Endothelial cell of umbilical vein (primary cell): ENCODE data around the gene B3GAT1.

Experiments
- EZH2 ChIP-seq: IDR thresholded peaks from 2 replicates; pipeline ENCODE4 v1.6.1; 2012; ENCODE audit warnings: borderline replicate concordance, low read depth, mild to moderate bottlenecking, moderate library complexity, low read length, inconsistent platforms; ENCODE audit not compliant: severe bottlenecking
- POLR2A ChIP-seq: IDR thresholded peaks from 2 replicates; pipeline ENCODE4 v1.6.1; 2012; ENCODE audit warnings: low read depth, mild to moderate bottlenecking, control low read depth, low read length
- TF ChIP-seq, protein P1 (sequence below), 2 donors: IDR thresholded peaks; 1 replicate in 1 of 2; 2 replicates in 1 of 2; pipeline ENCODE4 v1.5.1; 2011; ENCODE audit warnings: low read length in 2 of 2, mild to moderate bottlenecking in 2 of 2, moderate library complexity in 2 of 2, control low read depth in 1 of 2, inconsistent platforms in 1 of 2, low read depth in 1 of 2; ENCODE audit not compliant: insufficient read depth in 1 of 2; ENCODE audit errors: extremely low read depth in 1 of 2
- TF ChIP-seq, protein P2 (sequence below): IDR thresholded peaks from 2 replicates; pipeline ENCODE4 v1.6.1; 2011; ENCODE audit not compliant: insufficient read depth, insufficient read length

DNA sequence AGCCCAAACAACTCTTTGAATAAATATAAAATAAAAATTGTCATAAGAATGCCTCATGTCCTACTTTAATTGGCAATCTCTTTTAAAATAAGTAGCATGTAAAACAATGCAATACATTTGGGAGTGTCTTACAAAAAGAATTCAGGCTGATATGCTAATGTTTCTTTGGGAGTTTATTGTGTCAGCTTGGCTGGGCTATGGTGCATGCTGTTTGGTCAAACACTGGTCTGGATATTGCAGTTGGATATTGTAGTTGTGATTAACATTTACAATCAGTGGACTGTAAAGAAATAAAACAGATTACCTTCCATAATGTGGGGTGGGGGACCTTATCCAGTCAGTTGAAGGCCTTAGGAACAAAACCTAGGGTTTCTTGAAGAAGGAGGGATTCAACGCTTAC, 37.0 kb upstream of the B3GAT1 start:
- TF ChIP-seq POLR2A: no peak
- TF ChIP-seq EZH2: no peak
- TF ChIP-seq, protein P1, sequence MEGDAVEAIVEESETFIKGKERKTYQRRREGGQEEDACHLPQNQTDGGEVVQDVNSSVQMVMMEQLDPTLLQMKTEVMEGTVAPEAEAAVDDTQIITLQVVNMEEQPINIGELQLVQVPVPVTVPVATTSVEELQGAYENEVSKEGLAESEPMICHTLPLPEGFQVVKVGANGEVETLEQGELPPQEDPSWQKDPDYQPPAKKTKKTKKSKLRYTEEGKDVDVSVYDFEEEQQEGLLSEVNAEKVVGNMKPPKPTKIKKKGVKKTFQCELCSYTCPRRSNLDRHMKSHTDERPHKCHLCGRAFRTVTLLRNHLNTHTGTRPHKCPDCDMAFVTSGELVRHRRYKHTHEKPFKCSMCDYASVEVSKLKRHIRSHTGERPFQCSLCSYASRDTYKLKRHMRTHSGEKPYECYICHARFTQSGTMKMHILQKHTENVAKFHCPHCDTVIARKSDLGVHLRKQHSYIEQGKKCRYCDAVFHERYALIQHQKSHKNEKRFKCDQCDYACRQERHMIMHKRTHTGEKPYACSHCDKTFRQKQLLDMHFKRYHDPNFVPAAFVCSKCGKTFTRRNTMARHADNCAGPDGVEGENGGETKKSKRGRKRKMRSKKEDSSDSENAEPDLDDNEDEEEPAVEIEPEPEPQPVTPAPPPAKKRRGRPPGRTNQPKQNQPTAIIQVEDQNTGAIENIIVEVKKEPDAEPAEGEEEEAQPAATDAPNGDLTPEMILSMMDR (IDR thresholded peaks at IDR 0.05; ENCODE audit: extremely low read depth in 1 of 2, insufficient read depth in 1 of 2, low read depth in 1 of 2, low read length in 2 of 2): no peak
- TF ChIP-seq, protein P2, sequence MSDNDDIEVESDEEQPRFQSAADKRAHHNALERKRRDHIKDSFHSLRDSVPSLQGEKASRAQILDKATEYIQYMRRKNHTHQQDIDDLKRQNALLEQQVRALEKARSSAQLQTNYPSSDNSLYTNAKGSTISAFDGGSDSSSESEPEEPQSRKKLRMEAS: no peak
